Pancreas (tissue), 10 donors: ENCODE results near the gene LSM11. TPM values are rescaled to one million over a fixed set of nuclear protein-coding genes. Genes with fewer than 3 reads are reported as not detected.
"Not testable (repeated sequence)": the region's sequence is repeated elsewhere in the genome, so short reads cannot be mapped to it uniquely, and the experiment has no call there.

Source experiments
- ATAC-seq, 4 donors: fragments of 200-7000 bp; cut with Tn5 transposase; one replicate each; pipeline versions ENCODE4 v1.8.0 to v1.9.1; 2020; ENCODE audit warnings: mild to moderate bottlenecking in 4 of 4, moderate library complexity in 4 of 4
- DNase-seq, 6 donors: peaks; one replicate each; pipeline ENCODE4 v3.0.0-alpha.2; 2020
- FAIRE-seq: peaks from 2 replicates; lab custom pipeline; 2012; peaks lifted over from hg19 to GRCh38; lab: Jason Lieb, UNC
- H3K27ac ChIP-seq, 4 donors: fragments of 200-600 bp; sonication (generic); 1 replicate in 3 of 4; 2 replicates in 1 of 4; pipeline versions ENCODE4 v1.5.0 to v1.8.0; 2020
- H3K27me3 ChIP-seq, 4 donors: fragments of 200-600 bp; one replicate each; pipeline ENCODE4 v1.8.0; 2021
- H3K36me3 ChIP-seq, 3 donors: fragments of 200-600 bp; sonication (generic) in 1 of 3; one replicate each; pipeline versions ENCODE4 v1.5.0 to v1.8.0; 2020 to 2021
- H3K4me1 ChIP-seq, 3 donors: fragments of 200-600 bp; one replicate each; pipeline ENCODE4 v1.8.0; 2021
- H3K4me3 ChIP-seq, 4 donors: fragments of 200-600 bp; sonication (generic) in 2 of 4; one replicate each; pipeline versions ENCODE4 v1.5.0 to v1.8.0; 2020 to 2021
- H3K9me3 ChIP-seq, 4 donors: fragments of 200-600 bp; one replicate each; pipeline ENCODE4 v1.8.0; 2021
- WGBS, 2 donors: extraction: QIAGEN DNeasy Blood & Tissue Kit; methylation state at CpG; one replicate each; pipeline ENCODE4 v1.1.7; 2013; 5-methylcytosine and 5-hydroxymethylcytosine counted together
- intact Hi-C, 3 donors: fragments of 100-400 bp; cut with DNase I; formaldehyde crosslinking; loops; one replicate each; pipeline versions ENCODE4 v1.11.1 to v1.14.2; 2022
- polyA plus RNA-seq, 2 donors: library from polyadenylated mRNA; stranded (reverse); fragments of 200-250 nt; gene quantifications; one replicate each; pipeline ENCODE4 v1.2.3, GENCODE V29; 2013
- total RNA-seq, 6 donors: library from RNA; stranded (reverse); fragmentation: NEBNext Ultra II Directional in 4 of 6; extraction: Animal tissue kit (Norgen Biotek cat#: 25700) in 4 of 6; gene quantifications; one replicate each; pipeline versions ENCODE4 v1.2.1 to v1.2.4, GENCODE V29; 2021 to 2023
- TF ChIP-seq, protein P1 (sequence below), 4 donors: fragments of 200-600 bp; sonication (generic) in 3 of 4; IDR thresholded peaks; one replicate each; pipeline versions ENCODE4 v1.5.0 to v1.8.0; 2021; ENCODE audit warnings: antibody characterized with exemption in 4 of 4
- donor health status: healthy with polysubstance abuse.
- donor health status: DM: no; HTN: no; CAD: no; lungs with moderate emphysema.
- donor health status: DM: no; HTN: no; CAD: no.
- donor health status: control.
- donor health status: control.
- donor health status: Bipolar disorder and iron deficiency.
- donor health status: DM: yes; HTN: yes; CAD: no.
- donor health status: DM: no; HTN: no; CAD: no.
- donor health status: DM: no; HTN: no; CAD: no.
- donor health status: DM: yes; HTN: yes; CAD: no.

LSM11 gene
- total RNA-seq (1 to 10 TPM; 1.5 to 2.7 (median 1.6) TPM), polyA plus RNA-seq (1 to 10 TPM in 1 of 2 donors, under 1 TPM in 1; 0.57 to 1.2 TPM)

DNA sequence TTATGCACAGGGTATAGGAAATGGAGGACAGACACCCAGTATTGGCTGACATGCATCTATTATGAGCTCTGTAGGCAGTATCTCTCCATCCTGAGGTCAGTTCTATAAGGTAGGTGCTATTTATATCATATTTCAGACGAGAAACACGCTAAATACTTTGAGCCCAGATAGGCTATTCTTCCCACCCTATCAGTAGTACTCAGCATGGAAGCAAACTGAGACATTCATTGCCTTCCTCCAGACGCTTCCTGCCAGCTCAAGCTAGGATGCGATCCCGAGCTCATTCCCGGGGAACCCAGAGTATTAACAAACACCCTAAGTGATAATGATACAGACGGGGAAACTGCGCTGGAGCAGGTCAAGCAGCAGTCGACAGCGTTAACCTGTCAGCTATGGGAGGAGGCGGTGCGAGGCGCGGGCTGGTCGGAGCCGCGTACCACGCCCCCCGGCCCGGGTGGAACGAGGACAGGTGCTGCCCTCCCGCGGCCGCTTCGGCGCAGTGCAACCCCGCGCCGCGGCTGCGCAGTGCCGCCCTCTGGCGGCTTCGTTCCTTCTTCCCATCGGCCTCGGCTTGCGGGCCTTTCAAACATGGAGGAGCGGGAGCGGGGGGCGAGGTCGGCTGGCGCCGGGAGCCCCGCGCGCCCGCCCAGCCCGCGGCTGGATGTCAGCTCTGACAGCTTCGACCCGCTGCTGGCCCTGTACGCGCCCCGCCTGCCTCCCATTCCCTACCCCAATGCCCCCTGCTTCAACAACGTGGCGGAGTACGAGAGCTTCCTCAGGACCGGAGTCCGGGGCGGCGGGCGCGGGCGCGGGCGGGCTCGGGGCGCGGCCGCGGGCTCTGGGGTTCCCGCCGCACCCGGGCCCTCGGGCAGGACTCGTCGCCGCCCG lies at the start of gene LSM11:
TSS of gene LSM11 (plus strand) at position 550 of the 888 bp plus-strand sequence. CDS start at position 589, 39 bp downstream.
- WGBS, 2 donors: 0% methylated on average over 65 to 79 of the region's 79 CpGs
- intact Hi-C loops: no loop called here
- FAIRE-seq (no peak), DNase-seq (peak; percentile 81 to 98 (median 92)), ATAC-seq (peak; percentile 97 to 100 (median 98))
- Histone ChIP-seq H3K4me1 (peaks cover 0 to 7% (median 3%) of the 10 kb centered on the region in 3 donors), H3K27ac (no peak within 1 kb of the TSS), H3K36me3 (no peaks in the 10 kb centered on the region), H3K27me3 (no peaks in the 10 kb centered on the region), H3K4me3 (peak within 1 kb of the TSS; percentile 71 to 92 (median 76)), H3K9me3 (no peaks in the 10 kb centered on the region)
- TF ChIP-seq, protein P1, sequence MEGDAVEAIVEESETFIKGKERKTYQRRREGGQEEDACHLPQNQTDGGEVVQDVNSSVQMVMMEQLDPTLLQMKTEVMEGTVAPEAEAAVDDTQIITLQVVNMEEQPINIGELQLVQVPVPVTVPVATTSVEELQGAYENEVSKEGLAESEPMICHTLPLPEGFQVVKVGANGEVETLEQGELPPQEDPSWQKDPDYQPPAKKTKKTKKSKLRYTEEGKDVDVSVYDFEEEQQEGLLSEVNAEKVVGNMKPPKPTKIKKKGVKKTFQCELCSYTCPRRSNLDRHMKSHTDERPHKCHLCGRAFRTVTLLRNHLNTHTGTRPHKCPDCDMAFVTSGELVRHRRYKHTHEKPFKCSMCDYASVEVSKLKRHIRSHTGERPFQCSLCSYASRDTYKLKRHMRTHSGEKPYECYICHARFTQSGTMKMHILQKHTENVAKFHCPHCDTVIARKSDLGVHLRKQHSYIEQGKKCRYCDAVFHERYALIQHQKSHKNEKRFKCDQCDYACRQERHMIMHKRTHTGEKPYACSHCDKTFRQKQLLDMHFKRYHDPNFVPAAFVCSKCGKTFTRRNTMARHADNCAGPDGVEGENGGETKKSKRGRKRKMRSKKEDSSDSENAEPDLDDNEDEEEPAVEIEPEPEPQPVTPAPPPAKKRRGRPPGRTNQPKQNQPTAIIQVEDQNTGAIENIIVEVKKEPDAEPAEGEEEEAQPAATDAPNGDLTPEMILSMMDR (IDR thresholded peaks at IDR 0.05): peak; percentile 99 to 100 (median 100)

- H3K36me3 ChIP-seq, intact Hi-C loops, H3K27me3 ChIP-seq, H3K4me3 ChIP-seq, H3K27ac ChIP-seq, DNase-seq, FAIRE-seq, ATAC-seq, H3K4me1 ChIP-seq, H3K9me3 ChIP-seq: not testable (repeated sequence)
- WGBS, 2 donors: 79 to 91% methylated on average over 24 to 25 of the region's 25 CpGs
These were observed 49.7 kb upstream of the LSM11 start for GRCh38 chr5:157693816-157694215.

DNA sequence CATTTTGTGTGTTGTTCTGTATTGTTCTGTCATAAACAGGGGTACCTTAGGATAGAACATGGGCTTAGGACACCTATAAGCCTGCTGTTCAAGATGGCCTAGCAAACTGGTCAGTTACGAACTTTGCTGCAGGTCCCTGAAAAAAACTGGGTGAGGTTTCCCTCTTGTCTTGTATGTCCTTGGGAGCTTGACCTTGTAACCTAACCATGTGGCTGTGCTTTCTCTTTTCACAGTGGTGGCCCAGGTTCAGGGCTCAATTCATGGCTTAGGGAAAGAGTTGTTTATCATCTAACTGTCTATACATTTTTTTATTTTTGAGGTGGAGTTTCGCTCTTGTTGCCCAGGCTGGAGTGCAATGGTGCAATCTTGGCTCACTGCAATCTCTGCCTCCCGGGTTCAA lies 47.4 kb upstream of the LSM11 start:
- H3K27me3 ChIP-seq, H3K4me3 ChIP-seq, intact Hi-C loops, H3K27ac ChIP-seq, H3K36me3 ChIP-seq, DNase-seq, H3K4me1 ChIP-seq, H3K9me3 ChIP-seq, FAIRE-seq, ATAC-seq: not testable (repeated sequence)
- WGBS, 2 donors: 79 to 94% methylated on average over 3 of the region's 3 CpGs

GRCh38 chr5:157698674-157699073 lies 44.8 kb upstream of the LSM11 start:
- H3K9me3 ChIP-seq, H3K27me3 ChIP-seq, ATAC-seq, H3K4me1 ChIP-seq, intact Hi-C loops, H3K36me3 ChIP-seq, DNase-seq, H3K27ac ChIP-seq, FAIRE-seq, H3K4me3 ChIP-seq: not testable (repeated sequence)
- 58 to 75% methylated on average over 4 of the region's 4 CpGs for WGBS, 2 donors

- ATAC-seq (no peak), DNase-seq (no peak), FAIRE-seq (no peak)
- no peaks in the 10 kb centered on the region for H3K4me1 ChIP-seq
- no peak overlapping the region for H3K27ac ChIP-seq
- H3K27me3 ChIP-seq: no peaks in the 10 kb centered on the region
- H3K4me3 ChIP-seq: no peak overlapping the region
- intact Hi-C loops: no loop called here
- 52 to 69% methylated on average over 3 of the region's 3 CpGs for WGBS, 2 donors
- TF ChIP-seq, protein P1 (IDR thresholded peaks at IDR 0.05): no peak
- no peaks in the 10 kb centered on the region for H3K9me3 ChIP-seq
- no peaks in the 10 kb centered on the region for H3K36me3 ChIP-seq
These were observed 39.8 kb upstream of the LSM11 start for GRCh38 chr5:157703736-157704135.

DNA sequence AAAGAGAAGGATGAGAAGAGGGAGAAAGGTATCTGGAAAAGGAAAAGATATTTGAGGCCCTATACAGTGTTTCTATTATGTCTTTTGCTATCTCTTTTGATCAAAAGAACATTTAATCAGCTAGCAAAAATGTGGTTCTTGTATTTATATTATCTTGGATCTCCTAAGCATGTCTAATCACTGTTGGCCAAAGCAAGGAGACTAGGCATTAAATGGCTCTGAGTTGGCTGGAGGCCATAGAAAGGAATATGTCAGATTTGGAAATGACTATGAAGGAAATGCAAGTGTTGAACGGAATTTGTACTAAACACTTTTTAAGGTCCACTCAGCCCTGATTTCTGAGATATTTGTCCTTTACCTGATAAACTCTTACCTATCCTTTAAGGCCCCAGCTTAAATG lies 34.6 kb upstream of the LSM11 start:
- no peaks in the 10 kb centered on the region for H3K9me3 ChIP-seq
- no peak for DNase-seq
- intact Hi-C loops: no loop called here
- WGBS, 2 donors: 47 to 65% methylated on average over 1 of the region's 1 CpG
- TF ChIP-seq, protein P1 (IDR thresholded peaks at IDR 0.05): no peak
- no peaks in the 10 kb centered on the region for H3K27me3 ChIP-seq
- ATAC-seq: no peak
- no peaks in the 10 kb centered on the region for H3K4me1 ChIP-seq
- no peaks in the 10 kb centered on the region for H3K36me3 ChIP-seq
- H3K27ac ChIP-seq: no peak overlapping the region
- no peak for FAIRE-seq
- H3K4me3 ChIP-seq: no peak overlapping the region
